Measurements from ENCODE around the gene ROPN1L.

- no peak for TF ChIP-seq CTCF (IDR thresholded peaks at IDR 0.05)
- TF ChIP-seq POLR2A (IDR thresholded peaks at IDR 0.05) = no peak
These were observed 37.6 kb downstream of the ROPN1L start for GRCh38 chr5:10479154-10479721.

All from body of pancreas (tissue), 4 donors.